Upper lobe of left lung (tissue), 6 donors: ENCODE data around the gene DIAPH3. TPM values are rescaled to one million over a fixed set of nuclear protein-coding genes. Genes with fewer than 3 reads are reported as not detected.

ENCODE experiments used
- ATAC-seq, 2 donors: fragments of 200-7000 bp; cut with Tn5 transposase; one replicate each; pipeline ENCODE4 v1.9.1; 2022; ENCODE audit warnings: mild to moderate bottlenecking in 2 of 2, moderate library complexity in 2 of 2; ENCODE audit not compliant: low FRiP score in 2 of 2
- DNase-seq, 2 donors: peaks; one replicate each; pipeline ENCODE4 v3.0.0-alpha.2; 2019 to 2020
- H3K27ac ChIP-seq, 4 donors: fragments of 200-600 bp; sonication (generic); one replicate each; pipeline ENCODE4 v1.5.1; 2016 to 2019
- H3K27me3 ChIP-seq, 4 donors: fragments of 200-600 bp; sonication (generic); one replicate each; pipeline ENCODE4 v1.5.1; 2017 to 2019
- H3K36me3 ChIP-seq, 4 donors: fragments of 200-600 bp; sonication (generic); one replicate each; pipeline ENCODE4 v1.5.1; 2016 to 2019
- H3K4me1 ChIP-seq, 4 donors: fragments of 200-600 bp; sonication (generic); one replicate each; pipeline ENCODE4 v1.5.1; 2018 to 2019
- H3K4me3 ChIP-seq, 4 donors: fragments of 200-600 bp; sonication (generic); one replicate each; pipeline ENCODE4 v1.5.1; 2017 to 2019; ENCODE audit warnings: mild to moderate bottlenecking in 2 of 4, moderate library complexity in 1 of 4
- H3K9me3 ChIP-seq, 4 donors: fragments of 200-600 bp; sonication (generic); one replicate each; pipeline ENCODE4 v1.5.1; 2018 to 2019
- EP300 ChIP-seq, 4 donors: sonication (generic); formaldehyde crosslinking; IDR thresholded peaks; one replicate each; pipeline ENCODE4 v1.5.1; 2017; ENCODE audit warnings: antibody characterized with exemption in 4 of 4, control low read depth in 2 of 4
- POLR2A ChIP-seq, 4 donors: fragments of 450-650 bp; IDR thresholded peaks; one replicate each; pipeline ENCODE4 v1.5.1; 2016 to 2017; ENCODE audit warnings: antibody characterized with exemption in 4 of 4, mild to moderate bottlenecking in 2 of 4
- POLR2AphosphoS5 ChIP-seq, 2 donors: sonication (generic); formaldehyde crosslinking; IDR thresholded peaks; one replicate each; pipeline ENCODE4 v1.5.1; 2017; ENCODE audit warnings: antibody characterized with exemption in 2 of 2
- WGBS, 2 donors: methylation state at CpG; one replicate each; pipeline ENCODE4 v1.1.5; 2017 to 2018; 5-methylcytosine and 5-hydroxymethylcytosine counted together
- total RNA-seq, 6 donors: library from RNA; depleted of rRNA in 4 of 6; stranded (reverse); fragments of >200 nt in 4 of 6; gene quantifications; one replicate each; pipeline versions ENCODE4 v1.1.0 to v1.2.1, GENCODE V29; 2016 to 2021
- TF ChIP-seq, protein P1 (sequence below), 6 experiments: fragments of 450-650 bp in 4 of 6; fragments of 200-600 bp in 2 of 6; sonication (generic) in 2 of 6; IDR thresholded peaks; one replicate each; pipeline ENCODE4 v1.5.1; 2016 to 2019; ENCODE audit warnings: antibody characterized with exemption in 6 of 6
- donor health status: DM: no; HTN: no; CAD: no; lungs with moderate emphysema.
- donor health status: DM: no; HTN: yes; CAD: no; lungs with severe emphysema.

The DIAPH3 gene
- total RNA-seq, 6 donors from 2014 or later = 2.8 to 6.3 (median 5.4) TPM

GRCh38 chr13:60026286-60026685 lies 137.4 kb downstream of the DIAPH3 start:
- no peak overlapping the region for H3K4me3 ChIP-seq
- ATAC-seq (no peak), DNase-seq (no peak)
- H3K27me3 ChIP-seq = no peaks in the 10 kb centered on the region
- no peaks in the 10 kb centered on the region for H3K9me3 ChIP-seq
- WGBS, 2 donors = 77 to 94% methylated on average over 3 of the region's 3 CpGs
- TF ChIP-seq, protein P1, sequence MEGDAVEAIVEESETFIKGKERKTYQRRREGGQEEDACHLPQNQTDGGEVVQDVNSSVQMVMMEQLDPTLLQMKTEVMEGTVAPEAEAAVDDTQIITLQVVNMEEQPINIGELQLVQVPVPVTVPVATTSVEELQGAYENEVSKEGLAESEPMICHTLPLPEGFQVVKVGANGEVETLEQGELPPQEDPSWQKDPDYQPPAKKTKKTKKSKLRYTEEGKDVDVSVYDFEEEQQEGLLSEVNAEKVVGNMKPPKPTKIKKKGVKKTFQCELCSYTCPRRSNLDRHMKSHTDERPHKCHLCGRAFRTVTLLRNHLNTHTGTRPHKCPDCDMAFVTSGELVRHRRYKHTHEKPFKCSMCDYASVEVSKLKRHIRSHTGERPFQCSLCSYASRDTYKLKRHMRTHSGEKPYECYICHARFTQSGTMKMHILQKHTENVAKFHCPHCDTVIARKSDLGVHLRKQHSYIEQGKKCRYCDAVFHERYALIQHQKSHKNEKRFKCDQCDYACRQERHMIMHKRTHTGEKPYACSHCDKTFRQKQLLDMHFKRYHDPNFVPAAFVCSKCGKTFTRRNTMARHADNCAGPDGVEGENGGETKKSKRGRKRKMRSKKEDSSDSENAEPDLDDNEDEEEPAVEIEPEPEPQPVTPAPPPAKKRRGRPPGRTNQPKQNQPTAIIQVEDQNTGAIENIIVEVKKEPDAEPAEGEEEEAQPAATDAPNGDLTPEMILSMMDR (IDR thresholded peaks at IDR 0.05) = no peak
- TF ChIP-seq POLR2AphosphoS5 (IDR thresholded peaks at IDR 0.05) (no peak), EP300 (IDR thresholded peaks at IDR 0.05) (no peak), POLR2A (IDR thresholded peaks at IDR 0.05) (no peak)
- H3K4me1 ChIP-seq = no peaks in the 10 kb centered on the region
- no peak overlapping the region for H3K27ac ChIP-seq
- no peaks in the 10 kb centered on the region for H3K36me3 ChIP-seq

GRCh38 chr13:60020288-60020687 lies 143.4 kb downstream of the DIAPH3 start:
- ATAC-seq (no peak), DNase-seq (no peak)
- Histone ChIP-seq H3K27ac (no peak overlapping the region), H3K4me3 (no peak overlapping the region), H3K4me1 (peaks cover 0 to 5% (median 0%) of the 10 kb centered on the region in 4 donors), H3K36me3 (no peaks in the 10 kb centered on the region), H3K9me3 (no peaks in the 10 kb centered on the region), H3K27me3 (no peaks in the 10 kb centered on the region)
- TF ChIP-seq POLR2A (IDR thresholded peaks at IDR 0.05) (no peak), EP300 (IDR thresholded peaks at IDR 0.05) (no peak), POLR2AphosphoS5 (IDR thresholded peaks at IDR 0.05) (no peak)
- TF ChIP-seq, protein P1 (IDR thresholded peaks at IDR 0.05) = no peak
- 96 to 100% methylated on average over 3 of the region's 3 CpGs for WGBS, 2 donors

GRCh38 chr13:60019119-60019993 lies 144.4 kb downstream of the DIAPH3 start:
- H3K9me3 ChIP-seq = no peaks in the 10 kb centered on the region
- TF ChIP-seq EP300 (IDR thresholded peaks at IDR 0.05) (no peak), POLR2A (IDR thresholded peaks at IDR 0.05) (no peak), POLR2AphosphoS5 (IDR thresholded peaks at IDR 0.05) (no peak)
- TF ChIP-seq, protein P1 (IDR thresholded peaks at IDR 0.05) = no peak
- H3K27ac ChIP-seq = no peak overlapping the region
- no peaks in the 10 kb centered on the region for H3K27me3 ChIP-seq
- WGBS, 2 donors = 50 to 51% methylated on average over 6 of the region's 6 CpGs
- DNase-seq (no peak), ATAC-seq (no peak)
- H3K4me1 ChIP-seq = peaks cover 0 to 5% (median 0%) of the 10 kb centered on the region in 4 donors
- H3K4me3 ChIP-seq = no peak overlapping the region
- no peaks in the 10 kb centered on the region for H3K36me3 ChIP-seq

DNA sequence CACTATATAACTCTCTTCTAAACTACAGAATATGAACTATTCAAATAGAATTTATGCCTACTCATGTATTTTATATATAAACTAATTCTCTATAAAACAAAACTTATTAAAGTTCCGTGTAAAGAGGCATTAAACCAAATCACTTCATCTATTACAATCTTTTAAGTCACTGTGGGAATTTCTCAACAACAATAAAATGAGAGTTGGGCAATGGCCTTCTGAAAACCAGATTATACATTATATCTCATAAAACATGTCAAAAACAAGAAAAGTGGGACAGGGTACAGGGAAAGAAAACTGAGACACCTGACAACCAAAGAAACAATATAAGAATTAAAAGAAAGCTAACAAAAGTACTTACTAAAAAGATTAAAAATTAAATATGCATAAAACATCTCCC lies 145.2 kb downstream of the DIAPH3 start:
- Histone ChIP-seq H3K4me3 (no peak overlapping the region), H3K27me3 (no peaks in the 10 kb centered on the region), H3K9me3 (no peaks in the 10 kb centered on the region), H3K36me3 (no peaks in the 10 kb centered on the region), H3K27ac (no peak overlapping the region), H3K4me1 (peaks cover 0 to 5% (median 0%) of the 10 kb centered on the region in 4 donors)
- 75 to 89% methylated on average over 1 of the region's 1 CpG for WGBS, 2 donors
- TF ChIP-seq, protein P1 (IDR thresholded peaks at IDR 0.05) = no peak
- TF ChIP-seq POLR2A (IDR thresholded peaks at IDR 0.05) = no peak
- TF ChIP-seq EP300 (IDR thresholded peaks at IDR 0.05) = no peak
- no peak for TF ChIP-seq POLR2AphosphoS5 (IDR thresholded peaks at IDR 0.05)
- DNase-seq (no peak), ATAC-seq (no peak)
